Hematopoietic multipotent progenitor cell treated with erythropoietin and hydrocortisone succinate and interleukin-3 and kit ligand, for 17 days (in vitro differentiated cells): ENCODE measurements around the gene HPN.
"Not testable (repeated sequence)": the region's sequence is repeated elsewhere in the genome, so short reads cannot be mapped to it uniquely, and the experiment has no call there.

Source experiments
- DNase-seq: peaks from one replicate; pipeline ENCODE4 v3.0.0-alpha.2; 2015; ENCODE audit warnings: low spot score

Gene HPN

DNA sequence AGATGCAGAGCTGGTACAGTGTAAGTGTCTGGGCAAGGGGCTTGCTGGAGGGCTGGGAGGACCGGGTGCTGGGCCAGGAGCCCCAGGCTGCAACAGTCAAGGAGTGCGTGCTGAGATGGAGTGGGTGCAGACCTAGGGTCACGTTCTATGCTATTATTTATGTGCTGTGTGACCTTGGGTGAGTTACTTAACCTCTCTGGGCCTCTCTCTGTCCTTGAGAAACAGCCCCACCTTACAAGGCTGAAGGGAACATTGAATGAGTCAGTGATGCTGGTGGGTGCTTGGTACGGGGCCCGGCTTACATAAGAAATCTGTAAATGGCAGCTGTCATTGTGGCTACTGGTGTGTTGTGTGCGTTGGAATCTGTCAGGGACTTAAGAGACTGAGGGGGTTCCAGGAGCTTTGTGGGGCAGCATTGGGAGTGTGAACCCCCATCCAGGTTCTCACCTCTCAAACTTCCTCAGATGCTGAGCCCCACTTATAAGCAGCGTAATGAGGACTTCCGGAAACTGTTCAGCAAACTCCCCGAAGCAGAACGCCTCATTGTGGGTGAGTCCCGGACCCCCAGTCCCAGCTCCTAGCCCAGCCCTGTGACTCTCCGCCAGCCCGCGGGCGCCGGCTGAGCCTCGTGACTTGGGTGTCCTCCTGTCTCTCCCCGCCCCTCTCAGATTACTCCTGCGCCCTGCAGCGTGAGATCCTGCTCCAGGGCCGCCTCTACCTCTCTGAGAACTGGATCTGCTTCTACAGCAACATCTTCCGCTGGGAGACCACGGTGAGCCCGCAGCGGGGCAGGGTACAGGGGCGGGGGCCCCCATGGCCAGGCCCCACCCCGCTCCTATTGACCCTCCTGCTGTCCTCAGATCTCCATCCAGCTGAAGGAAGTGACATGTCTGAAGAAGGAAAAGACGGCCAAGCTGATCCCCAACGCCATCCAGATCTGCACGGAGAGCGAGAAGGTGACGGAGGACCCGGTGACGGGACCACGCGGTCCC, 31.8 kb upstream of the HPN start:
- no peak for DNase-seq

GRCh38 chr19:35011091-35011689, 30.3 kb upstream of the HPN start:
- no peak for DNase-seq

- DNase-seq = no peak
These were observed 29.5 kb upstream of the HPN start for GRCh38 chr19:35011737-35012682.

GRCh38 chr19:35013041-35013819, 28.3 kb upstream of the HPN start:
- DNase-seq = no peak

GRCh38 chr19:35013820-35014754, 27.4 kb upstream of the HPN start:
- no peak for DNase-seq

DNA sequence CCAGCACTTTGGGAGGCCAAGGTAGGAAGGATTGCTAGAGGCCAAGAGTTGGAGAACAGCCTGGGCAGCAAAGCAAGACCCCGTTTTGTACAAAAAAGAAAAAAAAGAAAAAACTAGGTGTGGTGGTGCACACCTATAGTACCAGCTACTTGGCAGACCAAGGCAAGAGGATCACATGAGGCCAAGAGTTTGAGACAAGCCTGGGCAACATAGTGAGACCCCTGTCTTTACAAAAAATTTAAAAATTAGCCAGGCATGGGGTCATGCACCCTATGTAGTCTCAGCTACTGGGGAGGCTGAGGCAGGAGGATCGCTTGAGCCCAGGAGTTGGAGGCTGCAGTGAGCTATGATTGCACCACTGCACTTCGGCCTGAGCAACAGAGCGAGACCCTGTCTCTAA, 26.7 kb upstream of the HPN start:
- DNase-seq = not testable (repeated sequence)

DNA sequence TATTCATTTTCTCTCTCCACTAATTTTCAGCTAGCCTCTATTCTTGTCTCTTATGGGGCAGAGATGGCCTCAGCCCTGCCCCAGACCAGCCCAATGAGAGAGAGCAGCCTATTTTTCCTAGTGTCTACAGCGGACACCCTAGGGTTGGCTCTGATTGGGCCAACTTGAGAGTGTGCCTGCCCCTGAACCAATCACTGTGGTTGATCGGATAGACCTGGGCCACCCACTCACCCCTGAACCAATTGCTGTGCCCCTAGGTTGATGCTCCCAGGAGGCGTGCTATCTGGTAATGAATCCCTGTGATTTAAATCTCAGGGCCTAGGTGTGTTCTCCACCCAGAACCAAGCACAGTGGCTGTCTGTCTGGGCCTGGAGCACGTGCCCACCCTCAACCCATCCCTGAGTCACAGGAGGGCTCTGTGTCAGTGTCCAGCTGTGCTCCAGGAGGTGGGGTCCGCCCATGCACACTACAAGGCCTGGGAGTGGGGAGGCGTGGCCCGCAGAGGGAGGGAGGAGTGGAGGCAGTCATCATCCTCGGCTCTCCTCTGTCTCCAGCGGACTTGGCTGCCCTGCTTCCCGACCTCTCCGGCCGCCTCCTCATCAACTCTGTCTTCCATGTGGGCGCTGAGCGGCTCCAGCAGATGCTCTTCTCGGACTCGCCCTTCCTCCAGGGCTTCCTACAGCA, 26.1 kb upstream of the HPN start:
- DNase-seq = no peak

DNA sequence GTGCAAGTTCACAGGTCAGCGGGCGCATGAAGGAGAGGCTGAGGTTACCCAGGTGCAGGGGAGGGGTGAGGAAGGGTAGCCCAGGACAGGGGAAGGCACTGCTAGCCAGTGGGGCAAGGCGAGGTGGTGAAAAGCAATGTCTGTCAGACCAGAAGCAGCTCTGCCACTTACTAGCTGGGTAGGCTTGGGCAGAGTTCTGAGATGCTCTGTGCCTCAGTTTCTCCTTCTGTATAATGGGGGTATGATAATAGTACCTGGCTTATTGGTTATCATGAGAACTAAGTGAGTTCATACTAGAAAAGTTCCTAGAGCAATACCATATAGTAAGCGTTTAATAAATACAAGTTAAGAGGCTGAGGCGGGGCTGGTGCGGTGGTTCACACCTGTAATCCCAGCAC, 25.6 kb upstream of the HPN start:
- no peak for DNase-seq

DNA sequence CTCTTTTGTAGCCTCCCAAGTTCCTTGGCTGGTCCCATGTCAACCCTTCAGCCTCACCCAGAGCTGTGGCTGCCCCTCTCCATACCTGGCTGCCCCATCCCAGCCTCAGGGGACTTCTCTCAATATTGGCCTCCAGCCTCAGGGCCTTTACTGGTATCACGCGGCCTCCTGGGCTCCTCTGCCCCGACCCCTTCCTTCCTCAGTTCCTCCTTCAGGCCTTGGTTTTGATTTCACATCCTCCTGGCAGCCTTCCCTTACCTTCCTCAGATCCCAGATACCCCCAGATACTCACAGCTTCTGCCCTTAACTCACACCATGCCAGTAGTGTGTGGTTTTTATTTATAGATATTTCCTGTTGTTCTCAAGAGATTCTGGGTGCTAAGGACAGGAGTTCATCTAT, 24.0 kb upstream of the HPN start:
- DNase-seq = no peak

GRCh38 chr19:35018379-35018778, 23.1 kb upstream of the HPN start:
- DNase-seq = no peak

DNA sequence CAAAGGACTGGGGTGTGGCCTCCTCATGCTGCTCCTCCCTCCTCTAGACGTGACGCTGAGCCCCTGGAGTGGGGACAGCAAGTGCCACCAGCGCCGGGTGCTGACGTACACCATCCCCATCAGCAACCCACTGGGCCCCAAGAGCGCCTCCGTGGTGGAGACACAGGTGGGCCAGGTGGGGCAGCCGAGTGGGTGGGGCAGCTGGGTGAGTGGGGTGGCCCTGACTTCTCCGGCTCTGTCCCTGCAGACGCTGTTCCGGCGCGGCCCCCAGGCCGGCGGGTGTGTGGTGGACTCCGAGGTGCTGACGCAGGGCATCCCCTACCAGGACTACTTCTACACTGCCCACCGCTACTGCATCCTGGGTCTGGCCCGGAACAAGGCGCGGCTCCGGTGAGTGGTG, 22.4 kb upstream of the HPN start:
- no peak for DNase-seq

DNA sequence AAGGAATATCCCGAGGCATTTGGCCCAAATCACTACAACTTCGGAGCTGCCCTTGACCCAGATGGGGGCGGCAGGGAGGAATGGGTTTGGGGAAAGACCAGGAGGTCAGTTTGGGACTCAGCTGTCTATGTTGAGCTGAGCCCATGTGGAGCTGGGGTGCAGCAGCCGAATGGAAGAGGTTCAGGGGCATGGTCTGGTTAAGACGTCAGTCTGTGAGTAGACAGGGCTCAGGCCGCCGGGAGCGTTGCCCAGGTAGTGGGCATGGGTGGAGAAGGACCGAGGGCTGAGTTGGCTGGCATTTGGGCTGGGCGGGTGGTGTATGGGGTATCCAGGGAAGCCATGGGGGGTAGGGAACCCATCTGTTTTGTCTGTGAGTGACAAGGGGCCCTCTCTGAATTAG, 20.5 kb upstream of the HPN start:
- DNase-seq = no peak

- no peak for DNase-seq
These were observed 19.9 kb upstream of the HPN start for GRCh38 chr19:35021596-35021995.

DNA sequence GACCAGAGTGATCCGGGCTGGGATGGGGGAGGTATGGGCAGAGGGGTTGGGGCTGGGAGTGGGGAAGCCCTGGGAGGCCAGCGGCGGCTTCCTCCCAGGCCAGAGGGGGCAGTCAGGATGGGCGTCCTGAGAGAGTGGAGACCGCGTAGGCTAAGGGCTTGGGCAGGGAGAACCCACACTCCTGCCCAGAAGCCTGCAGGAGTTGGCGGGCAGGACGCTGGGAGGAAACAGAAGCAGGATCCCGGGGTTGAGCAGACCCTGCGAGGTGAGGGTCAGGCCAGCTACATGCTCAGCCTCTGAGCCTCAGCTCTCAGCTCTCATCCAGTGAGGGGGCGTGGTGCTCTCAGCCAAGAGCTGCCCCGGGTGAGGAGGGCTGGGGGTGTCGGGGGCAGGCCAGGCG, 19.1 kb upstream of the HPN start:
- no peak for DNase-seq

- DNase-seq = no peak
These were observed 18.1 kb upstream of the HPN start for GRCh38 chr19:35023428-35023827.

- DNase-seq = no peak
These were observed 17.4 kb upstream of the HPN start for GRCh38 chr19:35024095-35024494.

- no peak for DNase-seq
These were observed 15.6 kb upstream of the HPN start for GRCh38 chr19:35025969-35026368.

- no peak for DNase-seq
These were observed 15.1 kb upstream of the HPN start for GRCh38 chr19:35026418-35026817.

- no peak for DNase-seq
These were observed 14.5 kb upstream of the HPN start for GRCh38 chr19:35027009-35027408.
